HuH-7.5 (cell line): ENCODE data around the gene RHBDD1.

Source experiments
- DNase-seq: peaks from one replicate; pipeline ENCODE4 v3.0.0; 2011; ENCODE audit warnings: low spot score

RHBDD1 gene

GRCh38 chr2:226845386-226846116, 9.7 kb downstream of the RHBDD1 start:
- no peak for DNase-seq

GRCh38 chr2:226847090-226847489, 11.2 kb downstream of the RHBDD1 start:
- DNase-seq, result no peak

GRCh38 chr2:226847511-226847910, 11.7 kb downstream of the RHBDD1 start:
- DNase-seq, result no peak

GRCh38 chr2:226849349-226849748, 13.5 kb downstream of the RHBDD1 start:
- no peak for DNase-seq

GRCh38 chr2:226850024-226850423, 14.2 kb downstream of the RHBDD1 start:
- no peak for DNase-seq

- no peak for DNase-seq
Measured at GRCh38 chr2:226855787-226856186, 19.9 kb downstream of the RHBDD1 start.

- DNase-seq, result no peak
Measured at GRCh38 chr2:226860087-226860486, 24.2 kb downstream of the RHBDD1 start.

GRCh38 chr2:226862623-226863022, 26.8 kb downstream of the RHBDD1 start:
- DNase-seq, result no peak

GRCh38 chr2:226865273-226865672, 29.4 kb downstream of the RHBDD1 start:
- DNase-seq, result no peak

- no peak for DNase-seq
Measured at GRCh38 chr2:226865710-226866109, 29.9 kb downstream of the RHBDD1 start.

- no peak for DNase-seq
Measured at GRCh38 chr2:226868331-226869162, 32.7 kb downstream of the RHBDD1 start.

GRCh38 chr2:226869371-226869770, 33.5 kb downstream of the RHBDD1 start:
- DNase-seq, result no peak

- no peak for DNase-seq
Measured at GRCh38 chr2:226873051-226873620, 37.3 kb downstream of the RHBDD1 start.

- DNase-seq, result no peak
Measured at GRCh38 chr2:226873826-226874225, 38.0 kb downstream of the RHBDD1 start.

GRCh38 chr2:226874749-226875148, 38.9 kb downstream of the RHBDD1 start:
- no peak for DNase-seq

GRCh38 chr2:226875438-226876225, 39.8 kb downstream of the RHBDD1 start:
- DNase-seq, result no peak

GRCh38 chr2:226877491-226877890, 41.6 kb downstream of the RHBDD1 start:
- no peak for DNase-seq

- DNase-seq, result no peak
Measured at GRCh38 chr2:226881287-226881686, 45.4 kb downstream of the RHBDD1 start.

GRCh38 chr2:226882606-226883005, 46.8 kb downstream of the RHBDD1 start:
- no peak for DNase-seq

- no peak for DNase-seq
Measured at GRCh38 chr2:226883296-226883795, 47.5 kb downstream of the RHBDD1 start.

GRCh38 chr2:226884166-226884565, 48.3 kb downstream of the RHBDD1 start:
- no peak for DNase-seq
